ENCODE measurements around the gene AHCTF1.

DNA sequence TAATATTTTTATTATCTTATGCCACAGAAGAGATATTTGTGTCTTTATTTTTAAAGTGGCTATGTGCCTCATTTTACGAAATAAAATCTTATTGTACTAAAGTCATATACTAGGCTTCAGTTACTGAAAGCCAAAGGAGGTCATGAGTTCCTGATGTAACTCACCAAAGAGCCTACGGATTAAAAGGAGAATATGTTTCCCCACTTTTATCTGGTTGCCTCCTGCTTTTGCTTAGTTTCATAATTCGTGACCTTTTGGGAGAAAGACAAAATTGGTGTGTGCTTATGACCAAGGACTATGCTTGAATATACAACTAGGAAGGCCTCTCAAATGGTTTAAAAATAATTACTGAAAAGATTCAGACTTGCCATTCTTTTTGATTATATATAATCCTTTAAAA, 18.2 kb upstream of the AHCTF1 start:
- no peak for TF ChIP-seq POLR2AphosphoS5 (IDR thresholded peaks at IDR 0.05)
- TF ChIP-seq, protein P1, sequence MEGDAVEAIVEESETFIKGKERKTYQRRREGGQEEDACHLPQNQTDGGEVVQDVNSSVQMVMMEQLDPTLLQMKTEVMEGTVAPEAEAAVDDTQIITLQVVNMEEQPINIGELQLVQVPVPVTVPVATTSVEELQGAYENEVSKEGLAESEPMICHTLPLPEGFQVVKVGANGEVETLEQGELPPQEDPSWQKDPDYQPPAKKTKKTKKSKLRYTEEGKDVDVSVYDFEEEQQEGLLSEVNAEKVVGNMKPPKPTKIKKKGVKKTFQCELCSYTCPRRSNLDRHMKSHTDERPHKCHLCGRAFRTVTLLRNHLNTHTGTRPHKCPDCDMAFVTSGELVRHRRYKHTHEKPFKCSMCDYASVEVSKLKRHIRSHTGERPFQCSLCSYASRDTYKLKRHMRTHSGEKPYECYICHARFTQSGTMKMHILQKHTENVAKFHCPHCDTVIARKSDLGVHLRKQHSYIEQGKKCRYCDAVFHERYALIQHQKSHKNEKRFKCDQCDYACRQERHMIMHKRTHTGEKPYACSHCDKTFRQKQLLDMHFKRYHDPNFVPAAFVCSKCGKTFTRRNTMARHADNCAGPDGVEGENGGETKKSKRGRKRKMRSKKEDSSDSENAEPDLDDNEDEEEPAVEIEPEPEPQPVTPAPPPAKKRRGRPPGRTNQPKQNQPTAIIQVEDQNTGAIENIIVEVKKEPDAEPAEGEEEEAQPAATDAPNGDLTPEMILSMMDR (IDR thresholded peaks at IDR 0.05), result no peak
- no peak for TF ChIP-seq POLR2A (IDR thresholded peaks at IDR 0.05)
